Peyer's patch (tissue), 4 donors: ENCODE results near the gene C15orf39.

Experiments
- CTCF ChIP-seq, 6 experiments: fragments of 450-650 bp in 4 of 6; fragments of 200-600 bp in 2 of 6; sonication (generic) in 1 of 6; IDR thresholded peaks; one replicate each; pipeline ENCODE4 v1.5.1; 2017 to 2019; ENCODE audit warnings: antibody characterized with exemption in 6 of 6, mild to moderate bottlenecking in 3 of 6, moderate library complexity in 1 of 6
- POLR2A ChIP-seq, 2 donors: fragments of 450-650 bp; IDR thresholded peaks; one replicate each; pipeline ENCODE4 v1.5.1; 2017; ENCODE audit warnings: antibody characterized with exemption in 2 of 2, mild to moderate bottlenecking in 2 of 2, moderate library complexity in 2 of 2

GRCh38 chr15:75193976-75194375 is 7.7 kb upstream of the C15orf39 start:
- TF ChIP-seq CTCF (IDR thresholded peaks at IDR 0.05) (no peak), POLR2A (IDR thresholded peaks at IDR 0.05) (no peak)
